CD4-positive, alpha-beta T cell treated with Interleukin-4 for 1 hour (primary cell): ENCODE measurements around the gene ARL17B.
A peak's percentile ranks its signal among the peaks of the same experiment; 100 is the strongest.
"Not testable (repeated sequence)": the region's sequence is repeated elsewhere in the genome, so short reads cannot be mapped to it uniquely, and the experiment has no call there.

Experiments
- DNase-seq, 2 donors: peaks; one replicate each; pipeline ENCODE4 v3.0.0-alpha.2; 2020 to 2022

The ARL17B gene

GRCh38 chr17:46287587-46287986, 74.0 kb downstream of the ARL17B start:
- not testable (repeated sequence) for DNase-seq

DNA sequence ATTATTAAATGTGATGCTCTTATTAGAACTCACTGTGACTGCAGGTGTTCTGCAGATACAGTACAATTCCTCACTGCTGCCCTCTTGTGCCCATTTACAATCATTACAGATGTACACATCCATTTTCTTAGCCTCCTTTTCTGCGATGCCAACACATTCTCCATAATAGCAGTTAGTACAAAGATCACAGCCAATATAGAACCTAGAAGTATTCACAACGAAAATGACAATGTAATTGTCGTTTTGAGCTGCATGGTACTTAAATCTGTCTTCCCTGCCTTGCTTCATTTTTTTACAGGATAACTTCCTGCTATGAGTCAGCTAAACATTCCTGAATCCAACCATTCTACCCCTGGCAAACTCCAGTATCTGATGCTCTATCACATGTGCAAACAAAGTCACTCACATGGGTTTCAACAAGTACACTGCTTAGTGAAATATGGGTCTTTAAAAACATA, 74.8 kb downstream of the ARL17B start:
- peak; percentile 81 to 89 for DNase-seq

DNA sequence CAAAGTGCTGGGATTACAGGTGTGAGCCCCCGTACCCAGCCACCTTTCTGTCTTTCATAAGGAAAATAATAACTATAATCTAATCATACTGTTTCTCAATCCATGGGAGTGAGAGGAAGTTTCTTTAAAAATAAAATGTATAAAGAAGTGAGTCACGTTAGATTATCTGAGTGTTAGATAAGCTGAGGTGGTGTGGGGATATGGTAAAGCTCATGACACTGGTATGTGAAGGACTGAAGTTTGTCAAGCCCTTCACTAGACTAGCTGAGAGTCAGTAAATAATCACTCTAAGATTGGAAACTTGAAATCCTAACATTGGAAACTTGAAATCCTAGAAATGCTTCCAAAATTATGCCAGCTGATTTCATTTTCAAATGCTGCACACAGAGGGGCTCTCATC, 76.1 kb downstream of the ARL17B start:
- DNase-seq: not testable (repeated sequence)

DNA sequence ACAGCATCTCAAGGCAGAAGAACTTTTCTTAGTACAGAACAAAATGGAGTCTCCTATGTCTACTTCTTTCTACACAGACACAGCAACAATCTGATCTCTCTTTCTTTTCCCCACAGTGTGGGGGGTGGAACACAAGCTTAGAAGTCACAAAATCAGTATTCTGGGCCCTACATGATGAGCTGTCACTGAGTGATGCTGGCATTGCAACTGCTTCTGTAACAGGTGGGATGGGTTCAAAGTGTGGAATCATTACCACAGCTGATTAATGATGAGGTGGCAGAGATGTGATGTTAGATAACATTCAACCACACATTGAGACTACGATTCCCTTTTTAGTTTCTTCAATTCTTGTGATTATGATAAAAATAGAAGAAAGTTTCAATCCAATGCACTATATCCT, 77.1 kb downstream of the ARL17B start:
- DNase-seq: not testable (repeated sequence)

GRCh38 chr17:46282635-46283034, 78.9 kb downstream of the ARL17B start:
- DNase-seq: not testable (repeated sequence)

DNA sequence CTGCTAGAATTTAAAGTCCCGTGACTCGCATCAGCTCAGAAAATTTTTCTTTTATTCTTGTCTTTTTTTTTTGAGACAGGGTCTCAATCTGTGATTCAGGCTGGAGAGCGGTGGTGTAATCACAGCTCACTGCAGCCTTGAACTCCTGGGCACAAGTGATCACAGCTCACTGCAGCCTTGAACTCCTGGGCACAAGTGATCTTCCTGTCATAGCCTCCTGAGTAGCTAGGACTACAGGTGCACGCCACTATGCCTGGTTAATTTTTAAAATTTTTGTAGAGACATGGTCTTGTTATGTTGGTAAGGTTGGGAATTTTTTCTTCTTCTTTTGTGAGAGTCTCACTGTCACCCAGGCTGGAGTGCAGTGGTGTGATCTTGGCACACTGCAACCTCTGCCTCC, 80.2 kb downstream of the ARL17B start:
- not testable (repeated sequence) for DNase-seq

- DNase-seq: not testable (repeated sequence)
Observed at GRCh38 chr17:46276728-46277479, 84.7 kb downstream of the ARL17B start.

DNA sequence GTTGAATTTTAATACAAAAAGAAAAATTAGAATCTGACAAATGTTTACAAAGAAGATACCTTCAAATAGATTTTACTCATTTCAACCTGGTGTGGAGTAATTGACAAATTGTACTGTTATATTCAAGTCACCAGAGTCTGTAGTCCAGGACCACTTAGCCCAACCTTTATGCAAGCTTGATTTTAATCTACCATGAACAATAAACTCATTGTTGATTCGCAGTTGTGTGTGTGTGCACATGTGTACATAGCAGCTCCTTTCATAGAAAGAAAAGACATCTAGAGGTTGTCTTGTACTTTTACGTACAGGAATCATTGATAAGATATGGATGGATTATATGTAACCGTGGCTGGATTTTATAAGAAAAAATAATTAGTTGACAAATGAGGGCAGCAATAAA, 87.3 kb downstream of the ARL17B start:
- no peak for DNase-seq

GRCh38 chr17:46273541-46274236, 87.9 kb downstream of the ARL17B start:
- no peak for DNase-seq

- DNase-seq: no peak
Observed at GRCh38 chr17:46270032-46270431, 91.5 kb downstream of the ARL17B start.

- DNase-seq: peak; percentile 77 to 84
Observed at GRCh38 chr17:46266656-46267544, 94.7 kb downstream of the ARL17B start.

DNA sequence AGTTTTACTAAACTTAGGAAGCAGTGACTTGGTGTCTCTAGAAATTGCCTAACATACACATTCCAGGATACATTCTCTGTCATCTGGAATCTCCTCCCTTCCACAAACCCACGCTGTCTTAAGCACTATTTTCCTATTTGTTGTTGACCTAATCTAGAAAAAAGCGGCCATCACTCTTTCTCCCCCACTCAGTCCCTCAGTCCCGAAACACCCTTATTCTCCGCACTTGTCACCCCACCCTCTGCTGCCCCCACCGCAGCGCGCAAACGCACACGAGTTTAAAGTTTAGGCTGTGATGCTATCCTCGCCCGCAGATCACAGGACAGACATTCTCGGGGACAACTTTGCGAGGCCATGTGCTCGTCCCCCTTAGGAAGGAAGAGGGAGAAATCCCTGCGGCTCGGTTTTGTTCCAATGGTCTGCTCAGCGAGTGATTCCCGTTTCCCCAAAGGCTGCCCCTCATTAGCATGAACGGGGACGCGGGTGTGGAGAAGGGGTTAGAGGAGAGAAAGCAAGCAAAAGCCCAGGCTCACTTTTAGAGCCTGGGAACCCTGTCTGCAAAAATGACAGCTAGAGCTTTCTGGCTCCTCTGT, 95.4 kb downstream of the ARL17B start:
- peak in 1 of 2 donors; percentile 14 for DNase-seq

DNA sequence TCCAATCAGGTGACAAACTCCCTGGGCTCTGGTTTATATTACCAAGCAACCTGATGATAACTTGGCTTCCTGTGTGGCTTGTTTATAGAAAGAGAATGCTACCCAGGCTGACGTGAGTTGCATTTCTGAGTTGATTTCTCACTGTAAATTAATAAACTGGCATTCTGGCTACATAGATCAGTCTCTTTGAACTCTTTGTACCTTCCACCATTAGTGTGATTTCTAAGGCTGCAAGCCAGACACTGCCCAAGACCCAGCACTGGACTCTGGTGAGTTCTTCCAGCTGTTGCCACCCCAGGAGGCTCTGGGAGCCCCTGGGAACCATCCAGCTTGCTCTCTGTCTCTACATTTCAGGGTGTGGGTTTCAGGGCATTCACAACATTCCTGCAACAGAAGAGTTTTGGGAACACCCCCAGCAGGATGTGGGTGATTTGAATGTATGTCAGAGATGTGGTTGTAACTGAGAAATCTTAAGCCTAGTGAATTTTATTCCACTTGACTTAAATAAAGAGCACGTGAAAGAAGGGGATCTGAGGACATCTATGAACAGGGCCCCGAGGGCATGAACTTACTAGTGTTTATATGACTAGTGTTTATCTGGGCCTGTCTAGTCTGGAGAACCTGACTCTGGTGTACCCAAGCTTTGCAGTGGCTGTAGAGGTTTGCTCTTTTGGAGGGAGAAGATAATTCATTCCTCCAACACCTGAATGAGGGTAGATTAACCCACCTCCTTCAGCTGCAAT, 96.9 kb downstream of the ARL17B start:
- DNase-seq: peak in 1 of 2 donors; percentile 34

GRCh38 chr17:46262271-46262670, 99.3 kb downstream of the ARL17B start:
- no peak for DNase-seq

- peak in 1 of 2 donors; percentile 18 for DNase-seq
Observed at GRCh38 chr17:46259845-46260661, 101.5 kb downstream of the ARL17B start.

DNA sequence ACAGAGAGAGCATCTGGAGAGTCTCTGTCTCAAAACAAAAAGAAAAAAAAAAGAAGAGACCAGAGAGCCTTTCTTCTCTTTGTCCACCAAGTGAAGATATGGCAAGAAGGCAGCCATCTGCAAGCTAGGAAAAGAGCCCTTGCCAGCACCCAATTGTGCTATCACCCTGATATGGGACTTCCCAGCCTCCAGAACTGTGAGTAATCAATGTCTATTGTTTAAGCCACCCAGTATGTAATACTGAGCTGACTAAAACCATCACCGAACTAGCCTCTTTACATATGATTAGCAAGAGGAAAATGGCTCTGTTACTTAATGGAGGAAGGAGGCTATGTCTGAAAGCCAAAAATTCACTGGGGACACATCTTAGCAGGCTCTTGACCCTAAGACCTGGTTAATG, 105.2 kb downstream of the ARL17B start:
- DNase-seq: not testable (repeated sequence)

GRCh38 chr17:46254215-46254614, 107.4 kb downstream of the ARL17B start:
- DNase-seq: not testable (repeated sequence)

DNA sequence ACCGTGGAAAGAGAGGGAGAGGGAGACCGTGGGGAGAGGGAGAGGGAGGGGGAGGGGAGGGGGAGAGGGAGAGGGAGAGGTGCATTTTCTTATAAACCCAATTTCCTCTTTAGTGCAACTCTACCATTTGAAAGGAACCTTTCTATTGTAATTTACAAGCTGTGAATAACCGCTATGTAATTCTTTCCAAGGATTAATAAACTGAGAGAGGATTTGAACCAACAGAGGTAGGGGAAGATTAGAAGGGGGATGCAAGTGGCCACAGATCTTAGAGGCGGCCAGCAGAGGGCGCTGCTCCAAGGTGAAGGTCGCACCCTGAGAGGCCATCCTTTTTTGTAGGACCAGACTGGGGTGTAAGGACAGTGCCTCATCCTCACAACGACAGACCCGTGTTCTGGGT, 107.8 kb downstream of the ARL17B start:
- DNase-seq: peak; percentile 83 to 87

DNA sequence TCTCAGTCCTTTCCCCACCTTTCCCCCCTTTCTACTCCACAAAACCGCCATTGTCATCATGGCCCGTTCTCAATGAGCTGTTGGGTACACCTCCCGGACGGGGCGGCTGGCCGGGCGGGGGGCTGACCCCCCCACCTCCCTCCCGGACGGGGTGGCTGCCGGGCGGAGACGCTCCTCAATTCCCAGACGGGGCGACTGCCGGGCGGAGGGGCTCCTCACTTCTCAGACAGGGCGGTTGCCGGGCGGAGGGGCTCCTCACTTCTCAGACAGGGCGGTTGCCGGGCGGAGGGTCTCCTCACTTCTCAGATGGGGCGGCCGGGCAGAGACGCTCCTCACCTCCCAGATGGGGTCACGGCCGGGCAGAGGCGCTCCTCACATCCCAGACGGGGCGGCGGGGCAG, 108.8 kb downstream of the ARL17B start:
- DNase-seq: not testable (repeated sequence)

GRCh38 chr17:46249153-46249552, 112.4 kb downstream of the ARL17B start:
- not testable (repeated sequence) for DNase-seq
